Testis (tissue), 2 donors: ENCODE measurements around the gene PNMA8B.

Experiments used
- CTCF ChIP-seq, 3 experiments: fragments of 450-650 bp in 2 of 3; fragments of 200-600 bp in 1 of 3; sonication (generic) in 1 of 3; IDR thresholded peaks; one replicate each; pipeline ENCODE4 v1.5.1; 2016 to 2019; ENCODE audit warnings: antibody characterized with exemption in 3 of 3, mild to moderate bottlenecking in 2 of 3, moderate library complexity in 1 of 3
- POLR2A ChIP-seq: fragments of 450-650 bp; IDR thresholded peaks from one replicate; pipeline ENCODE4 v1.6.1; 2017; ENCODE audit warnings: antibody characterized with exemption, mild to moderate bottlenecking, moderate library complexity

GRCh38 chr19:46533621-46534081, 38.0 kb upstream of the PNMA8B start:
- TF ChIP-seq CTCF (IDR thresholded peaks at IDR 0.05) (no peak), POLR2A (no peak)
